ENCODE measurements around the gene ANKRD2.
"Not testable (repeated sequence)": the region's sequence is repeated elsewhere in the genome, so short reads cannot be mapped to it uniquely, and the experiment has no call there.

- TF ChIP-seq POLR2AphosphoS5, CTCF (IDR thresholded peaks at IDR 0.05): not testable (repeated sequence)
Measured at GRCh38 chr10:97555541-97555940, 17.0 kb upstream of the ANKRD2 start.
